Measurements from ENCODE around the gene ZNF493. TPM values are rescaled to one million over a fixed set of nuclear protein-coding genes. Genes with fewer than 3 reads are reported as not detected.
A peak's percentile ranks its signal among the peaks of the same experiment; 100 is the strongest.

The ZNF493 gene
- 27.3 TPM for polyA plus RNA-seq (2013)

DNA sequence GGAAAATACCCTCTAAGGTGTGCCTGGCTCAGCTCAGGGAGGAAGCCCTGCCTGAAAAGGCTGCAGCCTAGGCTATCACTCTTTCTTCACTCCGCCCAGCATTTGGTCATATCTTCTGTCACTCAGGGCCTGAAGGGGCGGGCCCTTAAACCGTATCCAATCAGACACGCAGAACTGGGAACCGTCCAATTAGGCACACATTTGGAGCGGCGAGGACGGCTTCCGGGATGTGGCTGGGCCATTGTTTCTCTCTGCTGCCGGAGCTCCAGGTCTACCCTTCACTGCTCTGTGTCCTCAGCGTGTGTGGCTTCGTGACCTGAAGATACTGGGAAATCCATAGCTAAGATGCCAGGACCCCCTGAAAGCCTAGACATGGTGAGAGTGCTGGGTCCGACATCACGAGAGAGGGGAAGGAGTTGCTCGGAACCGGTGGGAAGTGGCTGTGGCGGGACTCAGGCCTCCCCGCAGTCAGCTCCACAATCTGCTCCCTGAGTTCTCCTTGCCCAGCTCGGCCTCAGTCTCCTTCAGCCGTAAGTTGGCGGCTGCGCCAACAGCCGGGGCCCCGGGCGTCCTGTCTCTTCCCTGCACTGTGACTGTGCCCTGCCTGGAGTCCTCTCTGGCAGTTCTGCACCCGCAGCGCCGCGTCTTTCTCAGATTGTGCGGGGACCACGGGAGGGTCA is at the start of gene ZNF493:
Gene ZNF493 (plus strand): TSS at position 241 of the 680 bp plus-strand sequence. CDS start 105 bp downstream, at position 346.
- peak; percentile 94 to 98 (median 98) for DNase-seq
- peaks cover 0 to 9% (median 6%) of the 10 kb centered on the region in 4 experiments for H3K4me1 ChIP-seq (ENCODE audit: control extremely low read depth in 1 of 4, control insufficient read depth in 4 of 4, insufficient read depth in 4 of 4, low read length in 3 of 4)
- POLR2A ChIA-PET, result interaction anchor here (0.6 kb wide), 3 partner anchors 18 to 1497 kb away, joined by 3 to 5 read pairs (median 4); no protein-coding TSS in a partner anchor
- H3K27ac ChIP-seq (ENCODE audit: insufficient read depth in 1 of 2, low read depth in 1 of 2, low read length in 2 of 2, poor library complexity in 1 of 2, severe bottlenecking in 2 of 2), result peak within 1 kb of the TSS; percentile 82 to 90
- CTCF ChIA-PET, result interaction anchor here (0.6 to 1.1 kb wide), 3 partner anchors 15 to 67 kb away, joined by 3 read pairs; no protein-coding TSS in a partner anchor
- peaks cover 0 to 24% (median 18%) of the 10 kb centered on the region in 4 experiments for H3K36me3 ChIP-seq (ENCODE audit: control insufficient read depth in 4 of 4, insufficient read depth in 4 of 4, low read length in 3 of 4)
- H3K9me3 ChIP-seq (ENCODE audit: control extremely low read depth in 1 of 5, control insufficient read depth in 4 of 5, insufficient read depth in 2 of 5, low read depth in 1 of 5, low read length in 4 of 5), result peaks cover 5 to 21% (median 12%) of the 10 kb centered on the region in 5 experiments
- H3K4me3 ChIP-seq (ENCODE audit: control insufficient read depth in 1 of 7, extremely low read depth in 1 of 7, insufficient read depth in 4 of 7, low read depth in 2 of 7, low read length in 6 of 7), result peak within 1 kb of the TSS; percentile 90 to 100 (median 98)
- H3K27me3 ChIP-seq (replicated peaks in 2 of 5; ENCODE audit: control insufficient read depth in 4 of 5, insufficient read depth in 5 of 5, low read length in 4 of 5), result no peaks in the 10 kb centered on the region
- 0% methylated on average over 24 of the region's 31 CpGs for WGBS (ENCODE audit: insufficient coverage)

DNA sequence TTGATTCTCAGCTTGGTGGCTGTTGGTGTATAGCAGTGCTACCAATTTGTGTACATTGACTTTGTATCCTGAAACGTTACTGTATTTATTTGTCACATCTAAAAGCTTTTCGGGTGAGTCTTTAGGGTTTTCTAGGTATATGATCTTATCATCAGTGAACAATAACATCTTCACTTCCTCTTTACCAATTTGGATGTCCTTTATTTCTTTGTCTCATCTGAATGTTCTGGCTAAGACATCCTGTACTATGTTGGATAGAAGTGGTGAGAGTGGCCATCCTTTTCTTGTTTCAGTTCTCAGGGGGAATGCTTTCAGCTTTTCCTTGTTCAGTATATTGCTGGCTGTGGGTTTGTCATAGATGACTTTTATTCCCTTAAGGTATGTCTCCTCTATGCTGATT is 44.1 kb upstream of the ZNF493 start:
- H3K27ac ChIP-seq (ENCODE audit: insufficient read depth in 1 of 2, low read depth in 1 of 2, low read length in 2 of 2, poor library complexity in 1 of 2, severe bottlenecking in 2 of 2), result no peak overlapping the region
- H3K4me3 ChIP-seq (ENCODE audit: control insufficient read depth in 1 of 7, extremely low read depth in 1 of 7, insufficient read depth in 4 of 7, low read depth in 2 of 7, low read length in 6 of 7), result no peak overlapping the region
- ChIA-PET POLR2A (interaction anchor here (0.5 kb wide), 1 partner anchor 1077 kb away, joined by 3 read pairs; no protein-coding TSS in a partner anchor), CTCF (no interaction called here)
- H3K27me3 ChIP-seq (replicated peaks in 2 of 5; ENCODE audit: control insufficient read depth in 4 of 5, insufficient read depth in 5 of 5, low read length in 4 of 5), result no peaks in the 10 kb centered on the region
- H3K4me1 ChIP-seq (ENCODE audit: control extremely low read depth in 1 of 4, control insufficient read depth in 4 of 4, insufficient read depth in 4 of 4, low read length in 3 of 4), result no peaks in the 10 kb centered on the region
- no peaks in the 10 kb centered on the region for H3K36me3 ChIP-seq (ENCODE audit: control insufficient read depth in 4 of 4, insufficient read depth in 4 of 4, low read length in 3 of 4)
- peaks cover 0 to 6% (median 4%) of the 10 kb centered on the region in 5 experiments for H3K9me3 ChIP-seq (ENCODE audit: control extremely low read depth in 1 of 5, control insufficient read depth in 4 of 5, insufficient read depth in 2 of 5, low read depth in 1 of 5, low read length in 4 of 5)
- no peak for DNase-seq
- WGBS (ENCODE audit: insufficient coverage), result no CpG with 5 or more reads among the region's 2 CpGs

DNA sequence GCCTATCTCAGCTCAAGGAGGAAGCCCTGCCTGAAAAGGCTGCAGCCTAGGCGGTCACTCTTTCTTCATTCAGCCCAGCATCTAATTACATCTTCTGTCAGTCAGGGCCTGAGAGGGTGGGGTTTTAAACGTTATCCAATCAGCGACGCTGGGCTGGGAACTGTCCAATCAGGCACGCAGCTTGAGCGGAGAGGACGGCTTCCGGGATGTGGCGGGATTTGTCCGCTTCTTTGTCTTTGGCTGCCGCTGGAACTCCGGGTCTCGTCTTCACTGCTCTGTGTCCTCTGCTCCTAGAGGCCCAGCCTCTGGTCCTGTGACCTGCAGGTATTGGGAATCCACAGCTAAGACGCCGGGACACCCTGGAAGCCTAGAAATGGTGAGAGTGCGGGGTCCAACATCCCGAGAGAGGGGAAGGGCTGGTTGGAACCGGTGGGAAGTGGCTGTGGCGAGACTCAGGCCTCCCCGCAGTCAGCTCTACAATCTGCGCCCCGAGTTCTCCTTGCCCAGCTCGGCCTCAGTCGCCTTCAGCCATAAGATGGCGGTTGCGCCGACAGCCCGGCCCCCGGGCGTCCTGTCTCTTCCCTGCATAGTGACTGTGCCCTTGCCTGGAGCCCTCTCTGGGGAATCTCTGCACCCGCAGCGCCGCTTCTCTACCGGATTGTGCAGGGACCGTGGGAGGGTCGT is 38.0 kb upstream of the ZNF493 start, which contains the start of gene ZNF738:
Gene ZNF738 (plus strand): TSS at position 233 of the 684 bp plus-strand sequence. CDS start 141 bp downstream, at position 374.
- Histone ChIP-seq H3K4me3 (ENCODE audit: control insufficient read depth in 1 of 7, extremely low read depth in 1 of 7, insufficient read depth in 4 of 7, low read depth in 2 of 7, low read length in 6 of 7) (peak within 1 kb of the TSS; percentile 81 to 100 (median 92)), H3K27me3 (replicated peaks in 2 of 5; ENCODE audit: control insufficient read depth in 4 of 5, insufficient read depth in 5 of 5, low read length in 4 of 5) (no peaks in the 10 kb centered on the region), H3K4me1 (ENCODE audit: control extremely low read depth in 1 of 4, control insufficient read depth in 4 of 4, insufficient read depth in 4 of 4, low read length in 3 of 4) (peaks cover 0 to 6% (median 0%) of the 10 kb centered on the region in 4 experiments), H3K9me3 (ENCODE audit: control extremely low read depth in 1 of 5, control insufficient read depth in 4 of 5, insufficient read depth in 2 of 5, low read depth in 1 of 5, low read length in 4 of 5) (peaks cover 0 to 20% (median 7%) of the 10 kb centered on the region in 5 experiments), H3K36me3 (ENCODE audit: control insufficient read depth in 4 of 4, insufficient read depth in 4 of 4, low read length in 3 of 4) (peaks cover 9 to 28% (median 22%) of the 10 kb centered on the region in 4 experiments), H3K27ac (ENCODE audit: insufficient read depth in 1 of 2, low read depth in 1 of 2, low read length in 2 of 2, poor library complexity in 1 of 2, severe bottlenecking in 2 of 2) (peak within 1 kb of the TSS; percentile 81 to 86)
- POLR2A ChIA-PET, result interaction anchor here (0.5 to 1.5 kb wide), 3 partner anchors 30 to 51 kb away, joined by 3 to 4 read pairs (median 3); partner anchors contain the start of gene ZNF708
- peak; percentile 95 to 98 (median 98) for DNase-seq
- WGBS (ENCODE audit: insufficient coverage), result 0% methylated on average over 25 of the region's 36 CpGs
- CTCF ChIA-PET, result interaction anchor here (1.0 to 1.1 kb wide), 2 partner anchors 9 to 25 kb away, joined by 3 to 5 read pairs; no protein-coding TSS in a partner anchor

DNA sequence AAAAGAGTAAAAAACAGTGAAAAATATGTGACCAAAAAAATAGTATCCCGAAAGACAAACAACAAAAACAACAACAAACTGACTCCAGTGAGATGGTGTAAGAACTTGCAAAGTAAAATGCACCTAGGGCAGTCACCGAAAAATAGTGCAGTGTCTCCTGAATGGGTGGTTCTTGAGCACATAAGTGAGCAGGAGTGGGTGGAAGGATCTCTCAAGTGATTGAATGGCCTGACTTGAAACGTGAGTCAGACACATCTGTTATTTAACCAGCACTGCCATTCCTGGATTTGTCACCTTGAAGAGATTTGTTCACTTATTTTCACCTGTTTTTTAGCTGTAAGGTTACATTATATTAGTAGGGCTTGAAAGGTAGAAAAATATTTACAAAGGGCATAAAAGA is 34.6 kb upstream of the ZNF493 start:
- H3K9me3 ChIP-seq (ENCODE audit: control extremely low read depth in 1 of 5, control insufficient read depth in 4 of 5, insufficient read depth in 2 of 5, low read depth in 1 of 5, low read length in 4 of 5), result peaks cover 6 to 43% (median 20%) of the 10 kb centered on the region in 5 experiments
- POLR2A ChIA-PET, result no interaction called here
- WGBS (ENCODE audit: insufficient coverage), result 100% methylated on average over 2 of the region's 3 CpGs

DNA sequence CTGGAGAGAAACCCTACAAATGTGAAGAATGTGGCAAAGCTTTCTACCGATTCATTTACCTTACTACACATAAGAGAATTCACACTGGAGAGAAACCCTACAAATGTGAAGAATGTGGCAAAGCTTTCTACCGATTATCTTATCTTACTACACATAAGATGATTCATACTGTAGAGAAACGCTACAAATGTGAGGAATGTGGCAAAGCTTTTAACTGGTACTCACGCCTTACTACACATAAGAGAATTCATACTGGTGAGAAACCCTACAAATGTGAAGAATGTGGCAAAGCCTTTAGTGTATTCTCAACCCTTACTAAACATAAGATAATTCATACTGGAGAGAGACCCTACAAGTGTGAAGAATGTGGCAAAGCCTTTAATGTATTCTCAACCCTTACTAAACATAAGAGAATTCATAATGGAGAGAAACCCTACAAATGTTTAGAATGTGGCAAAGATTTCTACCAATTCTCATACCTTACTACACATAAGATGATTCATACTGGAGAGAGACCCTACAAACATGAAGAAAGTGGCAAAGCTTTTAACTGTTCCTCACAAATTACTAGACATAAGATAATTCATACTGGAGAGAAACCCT is 12.9 kb upstream of the ZNF493 start:
- Histone ChIP-seq H3K27me3 (replicated peaks in 2 of 5; ENCODE audit: control insufficient read depth in 4 of 5, insufficient read depth in 5 of 5, low read length in 4 of 5) (no peaks in the 10 kb centered on the region), H3K27ac (ENCODE audit: insufficient read depth in 1 of 2, low read depth in 1 of 2, low read length in 2 of 2, poor library complexity in 1 of 2, severe bottlenecking in 2 of 2) (no peak overlapping the region), H3K9me3 (ENCODE audit: control extremely low read depth in 1 of 5, control insufficient read depth in 4 of 5, insufficient read depth in 2 of 5, low read depth in 1 of 5, low read length in 4 of 5) (peaks cover 18 to 85% (median 43%) of the 10 kb centered on the region in 5 experiments), H3K36me3 (ENCODE audit: control insufficient read depth in 4 of 4, insufficient read depth in 4 of 4, low read length in 3 of 4) (peaks cover 7 to 45% (median 17%) of the 10 kb centered on the region in 4 experiments), H3K4me3 (ENCODE audit: control insufficient read depth in 1 of 7, extremely low read depth in 1 of 7, insufficient read depth in 4 of 7, low read depth in 2 of 7, low read length in 6 of 7) (no peak overlapping the region), H3K4me1 (ENCODE audit: control extremely low read depth in 1 of 4, control insufficient read depth in 4 of 4, insufficient read depth in 4 of 4, low read length in 3 of 4) (no peaks in the 10 kb centered on the region)
- POLR2A ChIA-PET, result no interaction called here
- WGBS (ENCODE audit: insufficient coverage), result 100% methylated on average over 3 of the region's 4 CpGs
- no peak for DNase-seq
- CTCF ChIA-PET, result interaction anchor here (1.5 kb wide), 1 partner anchor 24 kb away, joined by 3 read pairs; no protein-coding TSS in a partner anchor

More for the DNA sequence above, 34.6 kb upstream of the ZNF493 start:
- H3K4me1 ChIP-seq (ENCODE audit: control extremely low read depth in 1 of 4, control insufficient read depth in 4 of 4, insufficient read depth in 4 of 4, low read length in 3 of 4), result peaks cover 0 to 6% (median 0%) of the 10 kb centered on the region in 4 experiments
- DNase-seq, result no peak
- no peak overlapping the region for H3K27ac ChIP-seq (ENCODE audit: insufficient read depth in 1 of 2, low read depth in 1 of 2, low read length in 2 of 2, poor library complexity in 1 of 2, severe bottlenecking in 2 of 2)
- H3K27me3 ChIP-seq (replicated peaks in 2 of 5; ENCODE audit: control insufficient read depth in 4 of 5, insufficient read depth in 5 of 5, low read length in 4 of 5), result no peaks in the 10 kb centered on the region
- CTCF ChIA-PET, result no interaction called here
- H3K36me3 ChIP-seq (ENCODE audit: control insufficient read depth in 4 of 4, insufficient read depth in 4 of 4, low read length in 3 of 4), result peaks cover 19 to 61% (median 50%) of the 10 kb centered on the region in 4 experiments
- H3K4me3 ChIP-seq (ENCODE audit: control insufficient read depth in 1 of 7, extremely low read depth in 1 of 7, insufficient read depth in 4 of 7, low read depth in 2 of 7, low read length in 6 of 7), result peak overlapping the region in 1 of 7 experiments; percentile 33

DNA sequence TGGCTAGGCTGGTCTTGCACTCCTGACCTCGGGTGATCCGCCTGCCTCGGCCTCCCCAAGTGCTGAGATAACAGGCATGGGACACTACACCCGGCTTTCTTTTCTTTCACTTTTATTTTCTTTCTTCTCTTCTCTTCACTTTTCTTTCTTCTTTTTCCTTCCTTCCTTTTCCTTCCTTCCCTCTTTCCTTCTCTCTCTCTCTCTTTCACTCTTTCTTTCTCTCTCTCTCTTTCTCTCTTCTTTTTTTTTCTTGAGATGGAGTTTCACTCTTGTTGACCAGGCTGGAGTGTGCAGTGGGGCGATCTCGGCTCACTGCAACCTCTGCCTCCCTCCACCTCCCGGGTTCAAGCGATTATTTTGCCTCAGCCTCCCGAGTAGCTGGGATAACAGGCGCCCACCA is 812 bp upstream of the ZNF493 start:
- Histone ChIP-seq H3K36me3 (ENCODE audit: control insufficient read depth in 4 of 4, insufficient read depth in 4 of 4, low read length in 3 of 4) (peaks cover 0 to 23% (median 18%) of the 10 kb centered on the region in 4 experiments), H3K9me3 (ENCODE audit: control extremely low read depth in 1 of 5, control insufficient read depth in 4 of 5, insufficient read depth in 2 of 5, low read depth in 1 of 5, low read length in 4 of 5) (peaks cover 4 to 19% (median 10%) of the 10 kb centered on the region in 5 experiments), H3K4me3 (ENCODE audit: control insufficient read depth in 1 of 7, extremely low read depth in 1 of 7, insufficient read depth in 4 of 7, low read depth in 2 of 7, low read length in 6 of 7) (no peak overlapping the region), H3K27ac (ENCODE audit: insufficient read depth in 1 of 2, low read depth in 1 of 2, low read length in 2 of 2, poor library complexity in 1 of 2, severe bottlenecking in 2 of 2) (no peak overlapping the region), H3K27me3 (replicated peaks in 2 of 5; ENCODE audit: control insufficient read depth in 4 of 5, insufficient read depth in 5 of 5, low read length in 4 of 5) (no peaks in the 10 kb centered on the region), H3K4me1 (ENCODE audit: control extremely low read depth in 1 of 4, control insufficient read depth in 4 of 4, insufficient read depth in 4 of 4, low read length in 3 of 4) (peaks cover 0 to 9% (median 6%) of the 10 kb centered on the region in 4 experiments)
- CTCF ChIA-PET, result no interaction called here
- 100% methylated on average over 4 of the region's 10 CpGs for WGBS (ENCODE audit: insufficient coverage)
- POLR2A ChIA-PET, result interaction anchor here (0.6 kb wide), 1 partner anchor 1496 kb away, joined by 3 read pairs; no protein-coding TSS in a partner anchor
- no peak for DNase-seq

Data from common myeloid progenitor, CD34-positive (primary cell).